Neural progenitor cell (in vitro differentiated cells): ENCODE measurements around the gene PHACTR4.

Source experiments
- EZH2 ChIP-seq: fragments of 200-600 bp; sonication (generic); IDR thresholded peaks from 2 replicates; pipeline ENCODE4 v1.6.1; 2017; ENCODE audit warnings: antibody characterized with exemption, mild to moderate bottlenecking, moderate library complexity
- EZH2phosphoT487 ChIP-seq: fragments of 200-600 bp; sonication (generic); IDR thresholded peaks from 2 replicates; pipeline ENCODE4 v1.6.1; 2017; ENCODE audit warnings: antibody characterized with exemption
- TF ChIP-seq, protein P1 (sequence below): fragments of 200-600 bp; sonication (generic); IDR thresholded peaks from 2 replicates; pipeline ENCODE4 v1.5.1; 2017; ENCODE audit warnings: antibody characterized with exemption, mild to moderate bottlenecking

DNA sequence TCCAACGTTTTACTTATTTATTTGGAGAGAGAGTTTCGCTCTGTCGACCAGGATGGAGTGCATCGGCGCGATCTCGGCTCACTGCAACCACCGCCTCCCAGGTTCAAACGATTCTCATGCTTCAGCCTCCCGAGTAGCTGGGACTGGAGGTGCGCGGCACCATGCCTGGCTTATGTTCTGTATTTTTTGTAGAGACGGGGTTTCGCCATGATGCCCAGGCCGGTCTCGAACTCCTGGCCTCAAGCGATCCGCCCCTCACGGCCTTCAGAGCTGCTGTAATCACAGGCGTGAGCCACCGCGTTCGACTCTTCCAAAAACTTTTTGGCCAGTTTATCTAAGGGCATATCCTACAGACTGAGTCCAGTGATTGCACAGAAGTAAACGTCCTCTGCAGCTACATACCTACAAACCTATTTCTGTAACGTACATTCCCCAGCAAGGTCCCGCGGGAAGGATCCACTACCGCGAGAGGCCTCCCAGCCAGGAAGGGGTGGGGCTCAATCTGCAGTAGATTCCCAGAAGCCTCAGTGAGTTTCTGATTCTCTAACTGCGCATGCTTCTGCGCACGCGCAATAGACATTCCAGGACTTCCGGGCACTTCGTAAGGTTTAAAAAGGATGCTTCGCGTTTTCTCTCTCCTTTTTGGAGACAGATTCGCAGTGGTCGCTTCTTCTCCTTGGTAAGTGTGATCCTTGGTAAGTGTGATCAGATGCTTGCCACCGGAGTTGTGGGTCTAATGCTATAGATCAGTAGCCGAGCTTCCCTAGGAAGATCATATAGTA, 136.1 kb downstream of the PHACTR4 start, which contains the start of gene RCC1:
- TF ChIP-seq, protein P1, sequence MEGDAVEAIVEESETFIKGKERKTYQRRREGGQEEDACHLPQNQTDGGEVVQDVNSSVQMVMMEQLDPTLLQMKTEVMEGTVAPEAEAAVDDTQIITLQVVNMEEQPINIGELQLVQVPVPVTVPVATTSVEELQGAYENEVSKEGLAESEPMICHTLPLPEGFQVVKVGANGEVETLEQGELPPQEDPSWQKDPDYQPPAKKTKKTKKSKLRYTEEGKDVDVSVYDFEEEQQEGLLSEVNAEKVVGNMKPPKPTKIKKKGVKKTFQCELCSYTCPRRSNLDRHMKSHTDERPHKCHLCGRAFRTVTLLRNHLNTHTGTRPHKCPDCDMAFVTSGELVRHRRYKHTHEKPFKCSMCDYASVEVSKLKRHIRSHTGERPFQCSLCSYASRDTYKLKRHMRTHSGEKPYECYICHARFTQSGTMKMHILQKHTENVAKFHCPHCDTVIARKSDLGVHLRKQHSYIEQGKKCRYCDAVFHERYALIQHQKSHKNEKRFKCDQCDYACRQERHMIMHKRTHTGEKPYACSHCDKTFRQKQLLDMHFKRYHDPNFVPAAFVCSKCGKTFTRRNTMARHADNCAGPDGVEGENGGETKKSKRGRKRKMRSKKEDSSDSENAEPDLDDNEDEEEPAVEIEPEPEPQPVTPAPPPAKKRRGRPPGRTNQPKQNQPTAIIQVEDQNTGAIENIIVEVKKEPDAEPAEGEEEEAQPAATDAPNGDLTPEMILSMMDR = no peak
- TF ChIP-seq EZH2 = no peak
- no peak for TF ChIP-seq EZH2phosphoT487
